Epithelial cell of proximal tubule (primary cell): Measurements from ENCODE around the gene PABPN1L. TPM values are rescaled to one million over a fixed set of nuclear protein-coding genes. Genes with fewer than 3 reads are reported as not detected.

Experiments used
- DNase-seq: peaks from one replicate; pipeline ENCODE4 v3.0.0-alpha.2; 2011; ENCODE audit warnings: low read depth
- H3K4me3 ChIP-seq: 2 replicates; pipeline ENCODE4 v1.5.1; 2011; ENCODE audit warnings: low read depth, mild to moderate bottlenecking, low read length
- total RNA-seq: library from RNA; depleted of rRNA; stranded (reverse); fragments of >200 nt; gene quantifications from 2 replicates; pipeline ENCODE4 v1.2.3, GENCODE V29; 2015
- TF ChIP-seq, protein P1 (sequence below): conservative IDR thresholded peaks from 2 replicates; pipeline ENCODE4 v1.5.1; 2012; ENCODE audit warnings: low read depth, mild to moderate bottlenecking, low read length

Gene PABPN1L
- total RNA-seq, 1 donor from 2014 or later: not detected

DNA sequence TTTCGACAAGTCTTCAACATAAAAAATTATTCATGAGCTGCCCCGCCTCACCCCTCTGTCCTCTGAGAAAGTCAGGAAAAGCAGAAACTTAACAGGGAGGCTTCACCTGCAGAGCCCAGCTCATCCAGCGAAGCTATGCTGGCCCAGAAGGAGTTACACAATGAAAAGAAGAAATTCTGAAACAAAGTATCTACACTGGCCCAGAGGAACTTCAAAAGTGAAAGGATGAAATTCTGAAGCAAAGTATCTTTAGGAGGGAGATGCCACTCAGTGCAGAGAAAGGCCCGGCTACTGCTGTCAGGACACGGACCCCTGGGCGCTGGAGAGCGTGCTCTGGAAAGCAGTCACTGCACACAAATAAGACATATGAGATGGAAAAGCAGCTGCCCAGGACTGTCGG is 11.3 kb downstream of the PABPN1L start:
- TF ChIP-seq, protein P1, sequence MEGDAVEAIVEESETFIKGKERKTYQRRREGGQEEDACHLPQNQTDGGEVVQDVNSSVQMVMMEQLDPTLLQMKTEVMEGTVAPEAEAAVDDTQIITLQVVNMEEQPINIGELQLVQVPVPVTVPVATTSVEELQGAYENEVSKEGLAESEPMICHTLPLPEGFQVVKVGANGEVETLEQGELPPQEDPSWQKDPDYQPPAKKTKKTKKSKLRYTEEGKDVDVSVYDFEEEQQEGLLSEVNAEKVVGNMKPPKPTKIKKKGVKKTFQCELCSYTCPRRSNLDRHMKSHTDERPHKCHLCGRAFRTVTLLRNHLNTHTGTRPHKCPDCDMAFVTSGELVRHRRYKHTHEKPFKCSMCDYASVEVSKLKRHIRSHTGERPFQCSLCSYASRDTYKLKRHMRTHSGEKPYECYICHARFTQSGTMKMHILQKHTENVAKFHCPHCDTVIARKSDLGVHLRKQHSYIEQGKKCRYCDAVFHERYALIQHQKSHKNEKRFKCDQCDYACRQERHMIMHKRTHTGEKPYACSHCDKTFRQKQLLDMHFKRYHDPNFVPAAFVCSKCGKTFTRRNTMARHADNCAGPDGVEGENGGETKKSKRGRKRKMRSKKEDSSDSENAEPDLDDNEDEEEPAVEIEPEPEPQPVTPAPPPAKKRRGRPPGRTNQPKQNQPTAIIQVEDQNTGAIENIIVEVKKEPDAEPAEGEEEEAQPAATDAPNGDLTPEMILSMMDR: no peak
- no peak overlapping the region for H3K4me3 ChIP-seq
- DNase-seq: no peak

DNA sequence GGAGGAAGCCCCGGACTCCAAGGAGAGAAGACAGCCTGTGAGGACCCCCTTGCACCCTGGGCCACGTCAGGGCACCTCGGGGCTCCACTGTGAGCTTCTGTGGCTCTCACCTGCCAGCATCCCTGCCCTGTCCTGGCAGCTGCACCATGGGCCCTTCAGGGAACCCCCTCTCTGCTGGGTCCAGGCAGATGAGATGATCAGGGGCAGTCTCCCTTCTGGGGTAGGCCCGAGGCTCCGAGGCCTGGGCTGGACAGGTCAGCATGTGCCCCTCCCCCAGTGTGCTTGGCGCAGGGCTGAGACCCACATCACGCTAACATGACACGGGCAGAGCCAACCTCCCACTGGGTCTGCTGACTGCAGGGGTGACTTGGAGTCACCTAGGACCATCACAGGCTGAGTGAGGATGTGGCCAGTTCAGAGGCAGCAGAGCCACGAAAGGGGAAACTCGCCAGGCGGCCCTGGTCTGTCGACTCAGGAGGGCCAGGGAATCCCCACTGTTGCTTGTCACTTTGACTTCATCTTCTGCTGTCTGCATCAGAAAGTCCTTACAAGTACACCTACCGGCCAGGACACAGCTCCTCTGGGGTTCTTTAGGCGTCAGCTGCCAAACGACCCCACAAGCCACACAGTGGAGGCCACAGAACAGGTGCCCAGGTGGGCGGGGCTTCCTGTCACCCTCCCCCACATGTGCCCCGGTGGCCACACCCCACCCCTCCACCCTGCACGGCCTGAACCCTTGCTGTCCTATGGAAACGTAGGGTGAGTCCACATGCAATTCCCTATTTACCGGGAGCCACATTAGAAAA is 12.0 kb downstream of the PABPN1L start:
- no peak for DNase-seq
- H3K4me3 ChIP-seq: no peak overlapping the region

DNA sequence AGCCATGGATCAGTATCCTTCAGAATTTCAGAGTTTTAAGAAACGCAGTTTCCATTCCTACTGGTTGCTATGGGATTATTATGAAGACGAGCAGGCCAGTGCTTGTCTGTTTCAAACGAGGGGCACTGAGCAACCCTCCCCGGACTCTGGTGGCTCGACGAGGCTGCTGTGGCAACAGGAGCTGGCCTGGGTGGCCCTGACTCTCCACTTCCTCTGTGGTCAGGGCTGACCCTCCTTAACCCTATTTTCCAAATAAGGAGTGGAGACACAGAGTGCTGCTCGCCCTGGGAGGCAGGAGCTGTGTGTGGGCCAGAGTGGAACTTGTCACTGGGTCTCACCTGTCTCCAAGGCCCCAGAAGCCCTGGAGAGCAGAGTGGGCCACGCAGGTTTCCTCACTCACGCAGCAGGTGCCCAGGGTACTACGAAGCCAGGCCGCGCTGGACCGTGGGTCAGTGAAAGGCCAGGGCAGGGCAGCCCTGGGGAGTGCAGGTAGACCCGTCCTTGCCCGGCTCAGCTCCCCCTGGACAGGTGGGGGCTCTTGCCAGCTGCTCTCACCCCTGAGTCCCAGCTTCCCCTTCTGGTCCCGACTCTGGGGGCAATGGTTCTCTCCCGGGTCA is 13.0 kb downstream of the PABPN1L start:
- TF ChIP-seq, protein P1: no peak
- no peak for DNase-seq
- H3K4me3 ChIP-seq: no peak overlapping the region

More for the DNA sequence above, 12.0 kb downstream of the PABPN1L start:
- TF ChIP-seq, protein P1: no peak

DNA sequence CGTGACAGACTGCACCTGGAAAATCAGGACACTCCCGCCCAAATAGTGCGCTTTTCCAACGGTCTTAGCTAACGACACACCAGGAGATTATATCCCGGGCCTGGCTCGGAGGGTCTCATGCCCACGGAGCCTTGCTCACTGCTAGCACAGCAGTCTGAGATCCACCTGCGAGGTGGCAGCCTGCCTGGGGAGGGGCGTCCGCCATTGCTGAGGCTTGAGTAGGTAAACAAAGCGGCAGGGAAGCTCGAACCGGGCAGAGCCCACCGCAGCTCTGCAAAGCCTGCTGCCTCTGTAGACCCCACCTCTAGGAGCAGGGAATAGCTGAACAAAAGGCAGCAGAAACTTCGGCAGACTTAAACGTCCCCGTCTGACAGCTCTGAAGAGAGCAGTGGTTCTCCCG is 14.8 kb downstream of the PABPN1L start:
- TF ChIP-seq, protein P1: no peak
- no peak overlapping the region for H3K4me3 ChIP-seq
- DNase-seq: no peak

DNA sequence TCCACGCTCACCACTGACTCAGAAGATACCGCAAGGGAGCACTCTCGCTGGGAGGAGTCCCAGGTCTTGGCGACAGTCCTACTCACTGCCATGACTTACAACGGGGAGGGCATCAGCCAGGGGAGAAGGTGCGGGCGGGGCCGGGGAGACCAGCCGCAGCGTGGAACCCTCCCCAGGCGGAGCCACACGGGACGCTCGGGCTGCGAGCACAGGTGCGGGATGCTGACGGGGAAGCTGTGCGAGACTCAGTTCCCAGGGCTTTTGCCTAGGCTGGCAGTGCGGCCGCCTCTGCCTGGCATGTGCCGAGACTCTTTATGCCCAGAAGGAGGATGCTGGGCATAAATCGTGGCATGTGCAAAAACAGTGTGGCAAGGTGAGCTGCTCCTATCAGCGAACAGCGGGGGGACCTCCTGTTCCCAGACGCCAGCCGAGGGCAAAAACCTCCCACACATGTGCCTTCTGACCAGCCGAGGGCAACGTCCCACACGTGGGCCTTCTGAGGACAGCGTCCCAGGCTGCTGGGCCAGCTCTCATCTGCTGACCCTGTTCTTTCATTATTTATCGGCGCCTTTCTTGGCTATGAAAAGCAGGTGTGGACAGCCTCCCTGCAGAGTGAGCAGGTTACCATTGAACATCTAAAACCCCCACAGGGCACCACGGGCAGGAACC is 15.8 kb downstream of the PABPN1L start:
- DNase-seq: no peak
- TF ChIP-seq, protein P1: no peak
- H3K4me3 ChIP-seq: no peak overlapping the region

DNA sequence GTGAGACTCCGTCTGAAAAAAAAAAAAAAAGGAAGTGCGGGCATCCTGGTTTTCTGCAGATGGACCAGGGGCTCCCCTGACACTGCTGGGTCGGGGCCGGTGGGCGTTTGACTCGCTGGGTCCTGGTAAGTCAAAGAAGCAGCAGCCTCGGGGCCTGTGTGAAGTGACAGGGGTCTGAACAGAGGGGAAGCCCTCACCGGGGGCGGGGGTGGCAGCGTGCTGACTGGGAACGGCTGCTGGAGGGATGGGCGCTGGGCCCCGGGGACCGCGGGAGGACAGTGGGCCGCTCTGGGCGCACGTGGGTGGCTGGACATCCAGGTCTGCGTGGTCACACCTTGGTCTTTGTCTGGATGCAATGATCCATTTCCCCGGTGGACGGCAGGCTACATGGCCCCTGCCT is 17.9 kb downstream of the PABPN1L start:
- no peak for DNase-seq
- no peak overlapping the region for H3K4me3 ChIP-seq
- TF ChIP-seq, protein P1: no peak
